GM10266 (cell line): Measurements from ENCODE around the gene FBLN5.

Experiments
- DNase-seq: peaks from one replicate; pipeline ENCODE4 v3.0.0; 2012; ENCODE audit errors: extremely low spot score
- CTCF ChIP-seq: IDR thresholded peaks from 2 replicates; pipeline ENCODE4 v1.5.1; 2012; ENCODE audit warnings: mild to moderate bottlenecking, low read depth; ENCODE audit not compliant: control insufficient read depth, insufficient read depth; ENCODE audit errors: missing control alignments

Gene FBLN5

DNA sequence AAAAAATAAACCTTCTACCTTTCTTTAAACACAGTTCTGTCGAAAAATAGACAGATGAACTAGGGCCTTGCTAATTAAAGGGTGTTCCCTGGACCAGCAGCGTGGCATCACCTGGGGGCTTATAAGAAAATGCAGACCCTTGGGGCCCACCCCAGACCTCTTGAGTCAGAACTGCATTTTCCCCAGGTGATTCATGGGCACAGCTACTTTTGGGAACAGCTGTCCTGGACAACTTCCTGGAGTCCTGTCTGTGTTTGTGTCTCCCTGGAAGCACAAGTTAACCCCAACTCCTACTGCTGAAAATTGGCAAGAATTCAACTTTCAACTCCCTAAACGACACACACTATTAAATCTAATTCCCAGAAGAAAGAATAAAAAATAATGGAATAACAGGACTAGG is 17.8 kb downstream of the FBLN5 start:
- TF ChIP-seq CTCF: no peak
- DNase-seq: no peak

GRCh38 chr14:91927800-91928199 is 19.7 kb downstream of the FBLN5 start:
- DNase-seq: no peak
- TF ChIP-seq CTCF: no peak

- no peak for DNase-seq
- TF ChIP-seq CTCF: no peak
These were observed 20.3 kb downstream of the FBLN5 start for GRCh38 chr14:91927191-91927590.

DNA sequence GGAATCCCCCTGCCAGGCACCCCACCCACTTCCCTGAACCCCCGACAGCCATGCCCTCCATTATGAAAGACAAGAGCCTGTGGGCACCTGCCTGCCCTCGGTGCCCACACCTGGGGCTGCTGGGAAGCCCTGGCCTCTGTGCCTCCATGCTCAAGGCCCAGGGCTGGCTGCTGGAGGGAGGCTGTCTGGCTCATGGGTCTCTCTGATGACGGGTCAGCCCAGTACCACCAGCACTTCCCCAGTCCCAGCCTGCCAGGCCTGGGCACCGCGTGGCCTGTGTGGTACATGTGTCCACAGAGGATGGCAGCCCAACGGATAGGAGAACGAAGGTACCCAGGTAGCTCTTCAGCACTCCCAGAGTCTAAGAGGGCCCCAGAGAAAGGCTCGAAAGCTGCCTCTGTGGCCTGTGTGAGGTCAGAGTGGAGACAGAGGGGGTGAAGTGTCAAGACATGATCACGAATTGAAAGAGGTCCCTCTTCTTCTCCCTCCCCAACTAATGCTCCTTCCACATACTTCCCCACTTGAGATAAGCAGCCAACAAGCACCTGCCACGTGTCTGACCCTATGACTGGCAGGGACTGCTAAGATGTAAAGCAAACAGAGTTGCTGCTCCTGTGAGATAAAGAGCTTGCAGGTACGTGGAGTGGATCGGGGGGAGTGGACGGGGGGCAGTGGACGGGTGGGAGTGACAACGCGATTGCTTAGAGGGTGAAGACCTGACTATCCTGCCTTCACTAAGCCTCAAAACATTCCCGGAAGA is 21.2 kb downstream of the FBLN5 start:
- TF ChIP-seq CTCF: no peak
- DNase-seq: no peak

DNA sequence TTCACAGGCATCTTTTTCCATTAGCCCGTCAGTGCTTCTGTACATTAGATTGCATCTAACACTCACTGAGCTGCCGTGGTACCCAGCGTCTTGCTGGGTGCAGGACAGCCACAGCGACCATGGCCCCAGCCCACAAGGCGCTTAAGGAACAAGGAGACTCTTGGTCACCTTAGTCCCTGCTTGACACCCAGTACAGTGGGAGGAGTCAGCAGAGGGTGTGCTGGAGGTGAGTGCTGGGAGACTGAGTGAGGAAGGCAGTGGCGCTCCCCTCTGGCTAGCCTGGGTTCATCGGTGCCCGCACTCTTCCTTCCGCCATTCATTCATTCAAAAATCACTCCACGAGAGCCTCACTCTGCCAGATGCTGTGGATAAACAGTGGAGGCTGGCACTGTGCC is 21.8 kb downstream of the FBLN5 start:
- DNase-seq: no peak
- TF ChIP-seq CTCF: no peak

- no peak for TF ChIP-seq CTCF
- DNase-seq: no peak
These were observed 22.3 kb downstream of the FBLN5 start for GRCh38 chr14:91925001-91925726.

DNA sequence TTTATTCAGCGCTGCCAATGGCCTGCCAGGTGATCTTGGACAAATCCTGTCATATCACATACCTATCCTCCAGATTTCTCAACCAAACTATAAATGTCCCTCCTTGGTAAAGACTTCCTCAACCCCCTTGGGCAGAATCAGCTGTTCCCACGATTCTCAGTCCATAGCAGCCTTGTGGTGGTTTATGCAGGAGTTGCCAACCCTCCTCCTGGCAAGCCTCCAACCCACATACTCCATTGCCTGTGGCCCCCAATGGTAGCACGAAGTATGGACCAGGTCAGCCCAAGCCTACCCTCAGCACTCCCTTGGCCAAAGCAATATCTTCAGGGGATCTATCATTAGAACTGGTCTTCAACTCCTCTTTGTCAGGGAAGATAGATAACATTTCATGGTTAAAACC is 27.0 kb downstream of the FBLN5 start:
- TF ChIP-seq CTCF: no peak
- no peak for DNase-seq
